Upper lobe of left lung (tissue), 4 donors: ENCODE data around the gene HIC2.
"Not testable (repeated sequence)": the region's sequence is repeated elsewhere in the genome, so short reads cannot be mapped to it uniquely, and the experiment has no call there.

ENCODE experiments used
- POLR2A ChIP-seq, 4 donors: fragments of 450-650 bp; IDR thresholded peaks; one replicate each; pipeline ENCODE4 v1.5.1; 2016 to 2017; ENCODE audit warnings: antibody characterized with exemption in 4 of 4, mild to moderate bottlenecking in 2 of 4
- POLR2AphosphoS5 ChIP-seq, 2 donors: sonication (generic); formaldehyde crosslinking; IDR thresholded peaks; one replicate each; pipeline ENCODE4 v1.5.1; 2017; ENCODE audit warnings: antibody characterized with exemption in 2 of 2
- TF ChIP-seq, protein P1 (sequence below), 6 experiments: fragments of 450-650 bp in 4 of 6; fragments of 200-600 bp in 2 of 6; sonication (generic) in 2 of 6; IDR thresholded peaks; one replicate each; pipeline ENCODE4 v1.5.1; 2016 to 2019; ENCODE audit warnings: antibody characterized with exemption in 6 of 6

DNA sequence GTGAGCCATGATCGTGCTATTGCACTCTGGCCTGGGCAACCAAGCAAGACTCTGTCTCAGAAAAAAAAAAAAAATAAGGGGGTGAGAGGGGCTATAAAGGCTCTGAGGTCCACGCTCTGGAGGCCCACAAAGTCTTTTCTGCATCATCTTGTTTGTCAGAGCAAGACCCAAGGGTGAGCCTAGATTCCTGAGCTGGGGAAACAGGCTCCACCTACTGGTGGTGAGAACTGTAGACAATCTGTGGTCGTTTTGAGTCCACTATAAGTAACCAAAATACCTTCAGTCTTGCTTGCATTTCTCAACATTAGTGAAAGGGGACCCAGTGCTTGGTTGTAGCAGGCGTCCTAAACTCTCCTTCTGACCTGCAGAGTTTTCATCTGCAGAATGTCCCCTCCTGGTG, 45.5 kb downstream of the HIC2 start:
- TF ChIP-seq, protein P1, sequence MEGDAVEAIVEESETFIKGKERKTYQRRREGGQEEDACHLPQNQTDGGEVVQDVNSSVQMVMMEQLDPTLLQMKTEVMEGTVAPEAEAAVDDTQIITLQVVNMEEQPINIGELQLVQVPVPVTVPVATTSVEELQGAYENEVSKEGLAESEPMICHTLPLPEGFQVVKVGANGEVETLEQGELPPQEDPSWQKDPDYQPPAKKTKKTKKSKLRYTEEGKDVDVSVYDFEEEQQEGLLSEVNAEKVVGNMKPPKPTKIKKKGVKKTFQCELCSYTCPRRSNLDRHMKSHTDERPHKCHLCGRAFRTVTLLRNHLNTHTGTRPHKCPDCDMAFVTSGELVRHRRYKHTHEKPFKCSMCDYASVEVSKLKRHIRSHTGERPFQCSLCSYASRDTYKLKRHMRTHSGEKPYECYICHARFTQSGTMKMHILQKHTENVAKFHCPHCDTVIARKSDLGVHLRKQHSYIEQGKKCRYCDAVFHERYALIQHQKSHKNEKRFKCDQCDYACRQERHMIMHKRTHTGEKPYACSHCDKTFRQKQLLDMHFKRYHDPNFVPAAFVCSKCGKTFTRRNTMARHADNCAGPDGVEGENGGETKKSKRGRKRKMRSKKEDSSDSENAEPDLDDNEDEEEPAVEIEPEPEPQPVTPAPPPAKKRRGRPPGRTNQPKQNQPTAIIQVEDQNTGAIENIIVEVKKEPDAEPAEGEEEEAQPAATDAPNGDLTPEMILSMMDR (IDR thresholded peaks at IDR 0.05), result not testable (repeated sequence)
- not testable (repeated sequence) for TF ChIP-seq POLR2AphosphoS5, POLR2A (IDR thresholded peaks at IDR 0.05)
